Measurements from ENCODE around the gene FRMPD4.
"Not testable (repeated sequence)": the region's sequence is repeated elsewhere in the genome, so short reads cannot be mapped to it uniquely, and the experiment has no call there.

FRMPD4 gene

GRCh38 chrX:12138361-12139313 is at the start of gene FRMPD4:
TSS of gene FRMPD4 (plus strand) at chrX:12138473. CDS start at chrX:12138972, 499 bp downstream.
- in situ Hi-C loops (cut with HindIII; ENCODE audit: low sequenced_read_pairs), result no loop called here

GRCh38 chrX:12089740-12090139 is 48.5 kb upstream of the FRMPD4 start:
- in situ Hi-C loops (cut with HindIII; ENCODE audit: low sequenced_read_pairs), result no loop called here

- in situ Hi-C loops (cut with HindIII; ENCODE audit: low sequenced_read_pairs), result no loop called here
These were observed 25.0 kb upstream of the FRMPD4 start for GRCh38 chrX:12113321-12113720.

GRCh38 chrX:12115377-12115776 is 22.9 kb upstream of the FRMPD4 start:
- in situ Hi-C loops (cut with HindIII; ENCODE audit: low sequenced_read_pairs), result no loop called here

GRCh38 chrX:12118134-12118533 is 20.1 kb upstream of the FRMPD4 start:
- in situ Hi-C loops (cut with HindIII; ENCODE audit: low sequenced_read_pairs), result no loop called here

- in situ Hi-C loops (cut with HindIII; ENCODE audit: low sequenced_read_pairs), result no loop called here
These were observed 10.3 kb upstream of the FRMPD4 start for GRCh38 chrX:12128017-12128416.

- in situ Hi-C loops (cut with HindIII; ENCODE audit: low sequenced_read_pairs), result no loop called here
These were observed 317 bp upstream of the FRMPD4 start for GRCh38 chrX:12137951-12138360.

- in situ Hi-C loops (cut with HindIII; ENCODE audit: low sequenced_read_pairs), result no loop called here
These were observed 1.8 kb downstream of the FRMPD4 start for GRCh38 chrX:12139934-12140611.

GRCh38 chrX:12141511-12141910 is 3.2 kb downstream of the FRMPD4 start:
- in situ Hi-C loops (cut with HindIII; ENCODE audit: low sequenced_read_pairs), result no loop called here

GRCh38 chrX:12142661-12143060 is 4.4 kb downstream of the FRMPD4 start:
- in situ Hi-C loops (cut with HindIII; ENCODE audit: low sequenced_read_pairs), result no loop called here

- in situ Hi-C loops (cut with HindIII; ENCODE audit: low sequenced_read_pairs), result no loop called here
These were observed 7.1 kb downstream of the FRMPD4 start for GRCh38 chrX:12145402-12145801.

GRCh38 chrX:12149670-12150407 is 11.6 kb downstream of the FRMPD4 start:
- in situ Hi-C loops (cut with HindIII; ENCODE audit: low sequenced_read_pairs), result no loop called here

GRCh38 chrX:12153317-12153716 is 15.0 kb downstream of the FRMPD4 start:
- in situ Hi-C loops (cut with HindIII; ENCODE audit: low sequenced_read_pairs), result no loop called here

GRCh38 chrX:12153741-12154140 is 15.5 kb downstream of the FRMPD4 start:
- in situ Hi-C loops (cut with HindIII; ENCODE audit: low sequenced_read_pairs), result no loop called here

- in situ Hi-C loops (cut with HindIII; ENCODE audit: low sequenced_read_pairs), result no loop called here
These were observed 21.5 kb downstream of the FRMPD4 start for GRCh38 chrX:12159799-12160198.

- in situ Hi-C loops (cut with HindIII; ENCODE audit: low sequenced_read_pairs), result no loop called here
These were observed 24.1 kb downstream of the FRMPD4 start for GRCh38 chrX:12162420-12162819.

GRCh38 chrX:12164180-12164579 is 25.9 kb downstream of the FRMPD4 start:
- in situ Hi-C loops (cut with HindIII; ENCODE audit: low sequenced_read_pairs), result not testable (repeated sequence)

GRCh38 chrX:12170755-12171154 is 32.5 kb downstream of the FRMPD4 start:
- in situ Hi-C loops (cut with HindIII; ENCODE audit: low sequenced_read_pairs), result no loop called here

GRCh38 chrX:12174358-12174757 is 36.1 kb downstream of the FRMPD4 start:
- in situ Hi-C loops (cut with HindIII; ENCODE audit: low sequenced_read_pairs), result no loop called here

- in situ Hi-C loops (cut with HindIII; ENCODE audit: low sequenced_read_pairs), result no loop called here
These were observed 58.8 kb downstream of the FRMPD4 start for GRCh38 chrX:12197030-12197429.

- in situ Hi-C loops (cut with HindIII; ENCODE audit: low sequenced_read_pairs), result no loop called here
These were observed 68.1 kb downstream of the FRMPD4 start for GRCh38 chrX:12206413-12206812.
